Measurements from ENCODE around the gene SCO1.

SCO1 gene

DNA sequence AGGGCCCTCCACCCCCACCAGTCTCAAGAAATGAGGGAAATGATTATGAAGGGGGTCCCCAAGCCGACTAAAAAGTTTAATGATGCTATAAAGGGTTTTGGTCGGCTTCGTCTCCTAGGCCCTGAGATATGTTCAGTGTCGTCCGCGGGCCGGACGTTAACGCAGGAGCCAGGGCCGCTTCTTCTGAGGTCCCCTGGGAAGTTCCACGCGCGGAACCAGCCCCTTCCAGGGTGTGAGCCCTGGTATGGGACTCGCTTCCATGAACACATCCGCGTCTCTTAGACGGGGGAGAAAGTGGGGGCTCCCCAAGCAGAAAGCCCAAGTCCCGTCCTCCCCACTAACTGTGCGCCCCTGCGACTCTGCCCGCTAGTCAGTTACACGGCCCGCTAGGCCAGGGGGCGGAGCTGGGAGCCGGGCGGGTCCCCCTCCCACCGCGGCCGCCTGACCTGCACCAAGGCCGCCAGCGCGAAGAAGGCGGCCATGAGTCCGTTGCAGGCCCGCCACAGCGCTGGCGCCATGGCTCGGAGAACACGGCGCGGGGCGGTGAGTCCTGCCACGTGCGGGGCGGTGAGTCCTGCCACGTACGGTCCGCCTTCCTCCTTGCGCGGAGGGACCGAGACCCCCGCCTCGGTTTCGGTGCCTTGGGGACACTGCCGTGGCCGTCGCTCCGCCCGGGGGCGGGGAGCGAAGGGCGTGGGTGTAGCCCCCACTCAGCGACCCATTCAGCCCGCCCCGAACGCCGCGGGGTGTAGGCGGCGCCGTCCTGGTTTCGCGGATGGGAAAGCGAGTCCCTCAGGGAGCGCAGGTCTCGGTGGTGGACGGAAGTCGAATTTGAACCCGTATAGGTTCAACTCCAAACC, 32.2 kb upstream of the SCO1 start, which contains the start of gene TMEM220:
Gene TMEM220 (minus strand): TSS at position 690 of the 860 bp plus-strand sequence. CDS start 172 bp downstream, at position 518.
- Histone ChIP-seq H3K4me3 (ENCODE audit: low read depth, low read length, poor library complexity, severe bottlenecking) (peak within 1 kb of the TSS; percentile 64), H4K20me1 (ENCODE audit: insufficient read depth, low read length) (no peaks in the 10 kb centered on the region), H3K9me2 (ENCODE audit: low read depth, low read length) (no peaks in the 10 kb centered on the region), H3K27me3 (ENCODE audit: insufficient read depth, low read length) (no peaks in the 10 kb centered on the region; the same call in 1 of the 2 replicates), H3K4me2 (ENCODE audit: low read length) (peak within 1 kb of the TSS; percentile 85), H3K36me3 (ENCODE audit: insufficient read depth, low read length) (no peaks in the 10 kb centered on the region), H2AFZ (ENCODE audit: low read length) (no peak within 1 kb of the TSS), H3K4me1 (ENCODE audit: insufficient read depth, low read length, severe bottlenecking) (peaks cover 4% of the 10 kb centered on the region), H3K9ac (ENCODE audit: low read length) (peak within 1 kb of the TSS; percentile 52), H3K9me3 (ENCODE audit: low read length) (no peaks in the 10 kb centered on the region), H3F3A (ENCODE audit: insufficient read depth, low read length) (no peaks in the 10 kb centered on the region), H3K79me2 (ENCODE audit: insufficient read depth, low read length) (no peaks in the 10 kb centered on the region), H3K27ac (ENCODE audit: low read depth, low read length, poor library complexity, severe bottlenecking) (no peak within 1 kb of the TSS)
- TF ChIP-seq, protein P1, sequence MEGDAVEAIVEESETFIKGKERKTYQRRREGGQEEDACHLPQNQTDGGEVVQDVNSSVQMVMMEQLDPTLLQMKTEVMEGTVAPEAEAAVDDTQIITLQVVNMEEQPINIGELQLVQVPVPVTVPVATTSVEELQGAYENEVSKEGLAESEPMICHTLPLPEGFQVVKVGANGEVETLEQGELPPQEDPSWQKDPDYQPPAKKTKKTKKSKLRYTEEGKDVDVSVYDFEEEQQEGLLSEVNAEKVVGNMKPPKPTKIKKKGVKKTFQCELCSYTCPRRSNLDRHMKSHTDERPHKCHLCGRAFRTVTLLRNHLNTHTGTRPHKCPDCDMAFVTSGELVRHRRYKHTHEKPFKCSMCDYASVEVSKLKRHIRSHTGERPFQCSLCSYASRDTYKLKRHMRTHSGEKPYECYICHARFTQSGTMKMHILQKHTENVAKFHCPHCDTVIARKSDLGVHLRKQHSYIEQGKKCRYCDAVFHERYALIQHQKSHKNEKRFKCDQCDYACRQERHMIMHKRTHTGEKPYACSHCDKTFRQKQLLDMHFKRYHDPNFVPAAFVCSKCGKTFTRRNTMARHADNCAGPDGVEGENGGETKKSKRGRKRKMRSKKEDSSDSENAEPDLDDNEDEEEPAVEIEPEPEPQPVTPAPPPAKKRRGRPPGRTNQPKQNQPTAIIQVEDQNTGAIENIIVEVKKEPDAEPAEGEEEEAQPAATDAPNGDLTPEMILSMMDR (IDR thresholded peaks at IDR 0.05; ENCODE audit: low read length), result no peak
- no peak for TF ChIP-seq EZH2 (IDR thresholded peaks at IDR 0.05; ENCODE audit: borderline replicate concordance, low read length)

DNA sequence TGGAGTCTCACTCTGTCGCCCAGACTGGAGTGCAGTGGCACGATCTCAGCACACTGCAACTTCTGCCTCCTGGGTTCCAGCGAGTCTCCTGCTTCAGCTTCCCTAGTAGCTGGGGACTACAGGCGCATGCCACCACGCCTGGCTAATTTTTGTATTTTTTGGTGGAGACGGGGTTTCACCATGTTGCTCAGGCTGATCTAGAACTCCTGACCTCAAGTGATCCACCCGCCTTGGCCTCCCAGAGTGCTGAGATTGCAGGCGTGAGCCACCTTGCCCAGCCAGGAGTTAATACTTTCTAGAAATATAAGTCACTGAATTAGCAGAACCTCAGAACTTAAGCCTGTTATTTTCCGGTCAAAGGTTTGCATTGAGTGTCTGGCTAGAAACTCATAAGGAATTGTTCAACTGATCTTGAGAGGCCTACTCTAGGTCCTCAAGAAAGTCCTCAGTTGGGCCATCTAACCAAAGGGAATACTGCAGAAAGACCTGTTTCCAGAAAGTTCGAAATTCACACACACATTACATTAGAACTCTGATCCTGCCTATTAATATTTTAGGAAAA, 31.1 kb upstream of the SCO1 start:
- TF ChIP-seq, protein P1 (IDR thresholded peaks at IDR 0.05; ENCODE audit: low read length), result no peak
- TF ChIP-seq EZH2 (IDR thresholded peaks at IDR 0.05; ENCODE audit: borderline replicate concordance, low read length), result no peak
- Histone ChIP-seq H3K4me3 (ENCODE audit: low read depth, low read length, poor library complexity, severe bottlenecking) (no peak overlapping the region), H3K27me3 (ENCODE audit: insufficient read depth, low read length) (no peaks in the 10 kb centered on the region; the same call in 1 of the 2 replicates), H4K20me1 (ENCODE audit: insufficient read depth, low read length) (no peaks in the 10 kb centered on the region), H3F3A (ENCODE audit: insufficient read depth, low read length) (no peaks in the 10 kb centered on the region), H3K4me2 (ENCODE audit: low read length) (no peak overlapping the region), H3K9me3 (ENCODE audit: low read length) (no peaks in the 10 kb centered on the region), H2AFZ (ENCODE audit: low read length) (no peak overlapping the region), H3K4me1 (ENCODE audit: insufficient read depth, low read length, severe bottlenecking) (peaks cover 4% of the 10 kb centered on the region), H3K27ac (ENCODE audit: low read depth, low read length, poor library complexity, severe bottlenecking) (no peak overlapping the region), H3K79me2 (ENCODE audit: insufficient read depth, low read length) (no peaks in the 10 kb centered on the region), H3K9me2 (ENCODE audit: low read depth, low read length) (no peaks in the 10 kb centered on the region), H3K9ac (ENCODE audit: low read length) (no peak overlapping the region), H3K36me3 (ENCODE audit: insufficient read depth, low read length) (no peaks in the 10 kb centered on the region)

DNA sequence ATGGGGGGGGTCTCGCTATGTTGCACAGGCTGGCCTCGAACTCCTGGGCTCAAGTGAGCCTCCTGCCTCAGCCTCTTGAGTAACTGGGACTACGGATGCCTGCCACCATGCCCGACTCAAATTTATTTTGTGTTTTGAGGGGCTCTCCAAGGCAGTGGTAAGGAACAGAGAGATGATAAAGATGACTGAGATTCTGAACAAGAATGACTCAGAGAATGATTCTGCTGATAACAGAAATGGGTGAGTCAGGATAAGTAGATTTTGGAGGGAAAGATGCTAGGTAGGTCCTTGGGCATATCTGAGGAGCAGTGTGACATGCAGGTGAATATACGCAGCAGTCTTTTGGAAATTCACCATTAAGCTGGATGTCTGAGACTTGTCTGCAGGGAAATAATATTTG, 29.9 kb upstream of the SCO1 start:
- no peak overlapping the region for H3K27ac ChIP-seq (ENCODE audit: low read depth, low read length, poor library complexity, severe bottlenecking)
- TF ChIP-seq, protein P1 (IDR thresholded peaks at IDR 0.05; ENCODE audit: low read length), result no peak
- no peak for TF ChIP-seq EZH2 (IDR thresholded peaks at IDR 0.05; ENCODE audit: borderline replicate concordance, low read length)
- no peaks in the 10 kb centered on the region for H3K9me2 ChIP-seq (ENCODE audit: low read depth, low read length)
- H3K4me1 ChIP-seq (ENCODE audit: insufficient read depth, low read length, severe bottlenecking), result peaks cover 4% of the 10 kb centered on the region
- no peaks in the 10 kb centered on the region for H3K9me3 ChIP-seq (ENCODE audit: low read length)
- H4K20me1 ChIP-seq (ENCODE audit: insufficient read depth, low read length), result no peaks in the 10 kb centered on the region
- no peaks in the 10 kb centered on the region; the same call in 1 of the 2 replicates for H3K27me3 ChIP-seq (ENCODE audit: insufficient read depth, low read length)
- no peaks in the 10 kb centered on the region for H3K79me2 ChIP-seq (ENCODE audit: insufficient read depth, low read length)
- H3K9ac ChIP-seq (ENCODE audit: low read length), result no peak overlapping the region
- H3K4me3 ChIP-seq (ENCODE audit: low read depth, low read length, poor library complexity, severe bottlenecking), result no peak overlapping the region
- H3K36me3 ChIP-seq (ENCODE audit: insufficient read depth, low read length), result no peaks in the 10 kb centered on the region
- no peaks in the 10 kb centered on the region for H3F3A ChIP-seq (ENCODE audit: insufficient read depth, low read length)
- H2AFZ ChIP-seq (ENCODE audit: low read length), result no peak overlapping the region
- no peak overlapping the region for H3K4me2 ChIP-seq (ENCODE audit: low read length)
